NCI-H2227 (cell line): ENCODE measurements around the gene SCFD2.
"Not testable (repeated sequence)": the region's sequence is repeated elsewhere in the genome, so short reads cannot be mapped to it uniquely, and the experiment has no call there.

Experiments
- DNase-seq: peaks from one replicate; lab custom pipeline; 2025; ENCODE audit not compliant: unreplicated experiment; lab: John Stamatoyannopoulos, UW

The SCFD2 gene

GRCh38 chr4:53150631-53151488 lies 215.0 kb downstream of the SCFD2 start:
- no peak for DNase-seq

GRCh38 chr4:53147711-53148110 lies 218.2 kb downstream of the SCFD2 start:
- DNase-seq: no peak

- DNase-seq: no peak
These were observed 218.7 kb downstream of the SCFD2 start for GRCh38 chr4:53147197-53147596.

- no peak for DNase-seq
These were observed 224.6 kb downstream of the SCFD2 start for GRCh38 chr4:53141308-53141707.

- not testable (repeated sequence) for DNase-seq
These were observed 226.6 kb downstream of the SCFD2 start for GRCh38 chr4:53139256-53139655.

GRCh38 chr4:53137468-53137867 lies 228.4 kb downstream of the SCFD2 start:
- no peak for DNase-seq

GRCh38 chr4:53136954-53137353 lies 228.9 kb downstream of the SCFD2 start:
- no peak for DNase-seq

- no peak for DNase-seq
These were observed 233.5 kb downstream of the SCFD2 start for GRCh38 chr4:53132132-53132891.

GRCh38 chr4:53131562-53131925 lies 234.3 kb downstream of the SCFD2 start:
- DNase-seq: no peak

GRCh38 chr4:53130896-53131561 lies 234.8 kb downstream of the SCFD2 start:
- DNase-seq: no peak

GRCh38 chr4:53128706-53129357 lies 237.0 kb downstream of the SCFD2 start:
- no peak for DNase-seq

- DNase-seq: no peak
These were observed 237.6 kb downstream of the SCFD2 start for GRCh38 chr4:53128231-53128630.

GRCh38 chr4:53127365-53127764 lies 238.5 kb downstream of the SCFD2 start:
- no peak for DNase-seq

GRCh38 chr4:53126099-53126498 lies 239.8 kb downstream of the SCFD2 start:
- no peak for DNase-seq

- no peak for DNase-seq
These were observed 242.0 kb downstream of the SCFD2 start for GRCh38 chr4:53123819-53124218.

- no peak for DNase-seq
These were observed 242.7 kb downstream of the SCFD2 start for GRCh38 chr4:53123171-53123570.

- DNase-seq: no peak
These were observed 243.4 kb downstream of the SCFD2 start for GRCh38 chr4:53122280-53123116.

- DNase-seq: no peak
These were observed 244.5 kb downstream of the SCFD2 start for GRCh38 chr4:53121264-53121865.

GRCh38 chr4:53120778-53121177 lies 245.1 kb downstream of the SCFD2 start:
- DNase-seq: no peak

- DNase-seq: no peak
These were observed 246.2 kb downstream of the SCFD2 start for GRCh38 chr4:53119680-53120079.
